Heart left ventricle (tissue), 16 donors: ENCODE results near the gene TAS2R10. TPM values are rescaled to one million over a fixed set of nuclear protein-coding genes. Genes with fewer than 3 reads are reported as not detected.

ENCODE experiments used
- ATAC-seq, 4 donors: fragments of 200-7000 bp; cut with Tn5 transposase; one replicate each; pipeline ENCODE4 v1.9.1; 2020 to 2022; ENCODE audit warnings: moderate library complexity in 4 of 4, mild to moderate bottlenecking in 3 of 4, moderate number of reproducible peaks in 1 of 4
- DNase-seq, 5 donors: peaks; one replicate each; pipeline ENCODE4 v3.0.0-alpha.2; 2020
- H3K27ac ChIP-seq, 12 donors: fragments of 200-600 bp; sonication (generic) in 4 of 12; one replicate each; pipeline versions ENCODE4 v1.5.0 to v1.8.0; 2016 to 2022; ENCODE audit warnings: mild to moderate bottlenecking in 2 of 12
- H3K27me3 ChIP-seq, 9 donors: fragments of 200-600 bp; sonication (generic) in 2 of 9; one replicate each; pipeline versions ENCODE4 v1.5.1 to v1.8.0; 2016 to 2022; ENCODE audit warnings: mild to moderate bottlenecking in 3 of 9
- H3K36me3 ChIP-seq, 9 donors: fragments of 200-600 bp; sonication (generic) in 2 of 9; one replicate each; pipeline versions ENCODE4 v1.5.0 to v1.8.0; 2018 to 2022; ENCODE audit warnings: mild to moderate bottlenecking in 2 of 9
- H3K4me1 ChIP-seq, 12 donors: fragments of 200-600 bp; sonication (generic) in 4 of 12; one replicate each; pipeline versions ENCODE4 v1.5.0 to v1.8.0; 2016 to 2022; ENCODE audit warnings: mild to moderate bottlenecking in 3 of 12
- H3K4me3 ChIP-seq, 12 donors: fragments of 200-600 bp; sonication (generic) in 4 of 12; one replicate each; pipeline versions ENCODE4 v1.5.0 to v1.8.0; 2017 to 2022; ENCODE audit warnings: mild to moderate bottlenecking in 9 of 12, moderate library complexity in 4 of 12
- H3K9me3 ChIP-seq, 12 donors: fragments of 200-600 bp; sonication (generic) in 4 of 12; one replicate each; pipeline versions ENCODE4 v1.5.0 to v1.8.0; 2016 to 2022; ENCODE audit warnings: mild to moderate bottlenecking in 1 of 12
- POLR2A ChIP-seq, 2 donors: fragments of 450-650 bp; IDR thresholded peaks; one replicate each; pipeline ENCODE4 v1.6.1; 2017; ENCODE audit warnings: antibody characterized with exemption in 2 of 2, mild to moderate bottlenecking in 2 of 2, moderate library complexity in 2 of 2
- WGBS, 4 donors: extraction: QIAGEN DNeasy Blood & Tissue Kit in 2 of 4; methylation state at CpG; one replicate each; pipeline versions ENCODE4 v1.1.5 to v1.1.7; 2013 to 2018; 5-methylcytosine and 5-hydroxymethylcytosine counted together
- intact Hi-C, 10 donors: fragments of 100-400 bp; cut with DNase I; formaldehyde crosslinking; loops; one replicate each; pipeline versions ENCODE4 v1.11.1 to v1.14.2; 2022
- polyA plus RNA-seq, 2 donors: library from polyadenylated mRNA; stranded (reverse); fragments of 200-250 nt; gene quantifications; one replicate each; pipeline ENCODE4 v1.2.3, GENCODE V29; 2013
- total RNA-seq, 9 donors: library from RNA; depleted of rRNA in 2 of 9; stranded (reverse); fragments of >200 nt in 2 of 9; fragmentation: NEBNext Ultra II Directional in 3 of 9; extraction: Animal tissue kit (Norgen Biotek cat#: 25700) in 3 of 9; gene quantifications; one replicate each; pipeline versions ENCODE4 v1.1.0 to v1.2.4, GENCODE V29; 2016 to 2023
- TF ChIP-seq, protein P1 (sequence below), 12 donors: fragments of 200-600 bp; sonication (generic) in 4 of 12; IDR thresholded peaks; one replicate each; pipeline versions ENCODE4 v1.5.0 to v1.8.0; 2018 to 2022; ENCODE audit warnings: antibody characterized with exemption in 12 of 12, mild to moderate bottlenecking in 5 of 12
- donor health status: ischemic (EF 13 %, LVEDD 7.1; RV severe dilation, severe dysfunction).
- donor health status: healthy with polysubstance abuse.
- donor health status: DM: no; HTN: yes; CAD: no.
- donor health status: DM: no; HTN: no; CAD: no.
- donor health status: ischemic (EF 25% LVEDD 6.9; RV normal size, moderate dysfunction).
- donor health status: ischemic (EF 25% LVEDD 5.7; RV mildly dilated, moderate dysfunction).
- donor health status: healthy.
- donor health status: DM: yes; HTN: yes; CAD: no.
- donor health status: ischemic (EF 35%, LVEDD 5.7; RV mildly dilated, moderate dysfunction).
- donor health status: nonischemic (EF 11% LVEDD 7.7; RV severe dilation, severe dysfunction).
- donor health status: DM: yes; HTN: yes; CAD: no.
- donor health status: PGD.
- donor health status: ischemic (EF 29% LVEDD 5.4; RV normal size, mild dysfunction).
- donor health status: nonischemic (EF 23%, LVEDD 6.1; RV moderate dilation, normal function).

The TAS2R10 gene
- total and polyA plus RNA-seq, 11 donors, result 0.37 to 0.51 (median 0.41) TPM; not detected in 8

DNA sequence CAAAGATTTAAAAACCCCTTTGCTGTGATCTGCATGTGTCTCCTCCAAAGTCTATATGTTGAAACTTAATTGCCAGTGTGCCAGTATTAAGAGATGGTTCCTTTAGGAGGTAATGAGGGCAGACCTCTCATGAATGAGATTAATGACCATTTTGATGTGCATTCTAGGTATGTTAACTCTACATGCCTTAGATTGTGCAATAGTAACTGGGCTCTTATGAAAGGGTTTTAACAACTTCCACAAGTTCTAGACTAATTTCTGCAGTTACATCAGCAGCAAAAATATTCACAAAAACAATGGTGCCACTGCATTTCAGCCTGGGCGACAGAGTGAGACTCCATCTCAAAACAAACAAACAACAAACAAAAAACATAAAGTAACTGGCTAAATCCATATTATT lies 3.8 kb upstream of the TAS2R10 start:
- Histone ChIP-seq H3K27ac (no peak overlapping the region), H3K4me1 (no peaks in the 10 kb centered on the region), H3K9me3 (no peaks in the 10 kb centered on the region), H3K36me3 (no peaks in the 10 kb centered on the region), H3K4me3 (no peak overlapping the region), H3K27me3 (no peaks in the 10 kb centered on the region)
- TF ChIP-seq, protein P1, sequence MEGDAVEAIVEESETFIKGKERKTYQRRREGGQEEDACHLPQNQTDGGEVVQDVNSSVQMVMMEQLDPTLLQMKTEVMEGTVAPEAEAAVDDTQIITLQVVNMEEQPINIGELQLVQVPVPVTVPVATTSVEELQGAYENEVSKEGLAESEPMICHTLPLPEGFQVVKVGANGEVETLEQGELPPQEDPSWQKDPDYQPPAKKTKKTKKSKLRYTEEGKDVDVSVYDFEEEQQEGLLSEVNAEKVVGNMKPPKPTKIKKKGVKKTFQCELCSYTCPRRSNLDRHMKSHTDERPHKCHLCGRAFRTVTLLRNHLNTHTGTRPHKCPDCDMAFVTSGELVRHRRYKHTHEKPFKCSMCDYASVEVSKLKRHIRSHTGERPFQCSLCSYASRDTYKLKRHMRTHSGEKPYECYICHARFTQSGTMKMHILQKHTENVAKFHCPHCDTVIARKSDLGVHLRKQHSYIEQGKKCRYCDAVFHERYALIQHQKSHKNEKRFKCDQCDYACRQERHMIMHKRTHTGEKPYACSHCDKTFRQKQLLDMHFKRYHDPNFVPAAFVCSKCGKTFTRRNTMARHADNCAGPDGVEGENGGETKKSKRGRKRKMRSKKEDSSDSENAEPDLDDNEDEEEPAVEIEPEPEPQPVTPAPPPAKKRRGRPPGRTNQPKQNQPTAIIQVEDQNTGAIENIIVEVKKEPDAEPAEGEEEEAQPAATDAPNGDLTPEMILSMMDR (IDR thresholded peaks at IDR 0.05), result no peak
- no peak for TF ChIP-seq POLR2A (IDR thresholded peaks at IDR 0.05)
- 90 to 99% (median 97%) methylated on average over 1 of the region's 1 CpG for WGBS, 4 donors
- DNase-seq, result no peak
- ATAC-seq, result no peak
- intact Hi-C loops, result no loop called here

DNA sequence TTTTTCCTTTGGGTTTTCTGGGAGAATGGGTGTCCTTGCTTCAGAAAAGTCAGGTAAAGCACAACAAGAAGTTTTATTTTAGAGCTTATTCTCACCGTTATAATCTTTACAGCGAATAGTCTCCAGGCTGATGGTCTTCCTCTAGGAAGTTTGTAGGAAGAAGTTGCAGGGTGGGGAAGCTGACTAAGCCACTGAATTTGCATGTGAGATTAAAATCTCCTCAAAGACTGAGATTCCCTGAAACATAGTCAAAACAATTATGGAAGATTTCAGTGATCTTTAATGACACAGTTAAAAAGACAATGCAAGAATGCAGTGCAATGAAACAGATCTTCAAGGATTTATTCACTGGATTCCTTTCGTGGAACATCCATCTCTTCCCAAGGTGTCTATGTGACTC lies 1.2 kb downstream of the TAS2R10 start:
- H3K4me3 ChIP-seq, result no peak overlapping the region
- intact Hi-C loops, result no loop called here

DNA sequence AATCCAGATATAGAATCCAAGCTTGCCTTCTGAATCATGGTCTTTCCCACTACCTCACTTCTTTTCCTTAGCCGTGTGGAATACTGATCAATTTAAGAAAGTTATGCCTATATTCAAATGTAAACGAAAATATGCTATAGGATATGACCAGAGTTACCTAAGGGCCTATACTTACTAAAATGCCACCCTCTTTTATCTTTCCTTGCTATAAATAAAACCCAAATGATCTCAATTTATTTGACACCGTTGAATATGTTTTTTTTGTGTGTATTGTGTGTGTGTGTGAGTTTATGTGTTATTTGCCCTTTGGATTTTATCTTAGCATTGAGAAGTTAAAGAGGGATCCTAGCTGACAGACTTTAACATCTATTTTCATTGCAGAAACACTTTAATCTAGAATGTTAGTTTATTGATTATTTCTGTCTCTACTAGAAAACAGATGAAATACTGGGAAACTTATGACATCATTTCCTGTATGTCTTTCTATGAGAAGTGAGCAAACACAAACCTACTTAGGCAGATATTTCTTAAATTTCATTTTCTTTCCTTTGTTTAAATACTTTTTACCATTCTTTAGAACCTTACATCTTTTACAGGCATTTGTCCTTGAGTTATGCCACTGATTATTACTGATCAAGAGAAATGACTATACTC lies 14.1 kb downstream of the TAS2R10 start:
- intact Hi-C loops, result no loop called here
- no peak for TF ChIP-seq POLR2A (IDR thresholded peaks at IDR 0.05)
- TF ChIP-seq, protein P1 (IDR thresholded peaks at IDR 0.05), result no peak
- DNase-seq, result no peak
- H3K27ac ChIP-seq, result no peak overlapping the region
- no peaks in the 10 kb centered on the region for H3K27me3 ChIP-seq
- no peak for ATAC-seq
- peaks cover 0 to 9% (median 0%) of the 10 kb centered on the region in 12 donors for H3K9me3 ChIP-seq
- no peaks in the 10 kb centered on the region for H3K36me3 ChIP-seq
- H3K4me1 ChIP-seq, result no peaks in the 10 kb centered on the region
- whole genome bisulfite sequencing, 4 donors, result 80 to 85% (median 82%) methylated on average over 3 of the region's 3 CpGs
- H3K4me3 ChIP-seq, result no peak overlapping the region

More for the DNA sequence above, 1.2 kb downstream of the TAS2R10 start:
- 83 to 87% (median 85%) methylated on average over 3 of the region's 3 CpGs for WGBS, 4 donors
- no peak for DNase-seq
- H3K4me1 ChIP-seq, result no peaks in the 10 kb centered on the region
- ATAC-seq, result no peak
- no peak overlapping the region for H3K27ac ChIP-seq
- no peaks in the 10 kb centered on the region for H3K36me3 ChIP-seq
- no peak for TF ChIP-seq POLR2A (IDR thresholded peaks at IDR 0.05)
- TF ChIP-seq, protein P1 (IDR thresholded peaks at IDR 0.05), result no peak
- no peaks in the 10 kb centered on the region for H3K9me3 ChIP-seq
- H3K27me3 ChIP-seq, result no peaks in the 10 kb centered on the region

DNA sequence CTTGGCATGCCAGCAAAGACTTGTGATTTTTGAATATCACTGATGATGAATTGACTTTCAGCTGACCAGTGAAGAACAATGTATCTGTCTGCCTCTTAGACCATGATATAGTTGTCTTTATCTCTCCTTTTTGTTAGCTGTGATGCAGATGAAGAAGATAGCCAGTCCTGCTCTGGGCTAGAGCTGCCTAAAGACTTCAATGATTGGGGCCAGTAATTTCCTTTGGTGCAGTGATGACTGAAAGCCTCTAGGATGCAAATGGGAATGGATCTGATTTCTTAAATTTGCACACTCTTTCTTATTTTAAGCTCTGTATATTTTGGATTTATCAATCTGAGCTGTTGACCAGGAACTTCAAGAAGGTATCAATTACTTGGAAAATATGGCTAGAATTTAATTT lies 16.1 kb downstream of the TAS2R10 start, which contains the start of gene TAS2R9:
TAS2R9 (minus strand) TSS at position 101 of the 400 bp plus-strand sequence; CDS start at position 8, 93 bp downstream.
- Histone ChIP-seq H3K36me3 (no peaks in the 10 kb centered on the region), H3K27me3 (no peaks in the 10 kb centered on the region), H3K9me3 (peaks cover 0 to 6% (median 0%) of the 10 kb centered on the region in 12 donors), H3K4me1 (no peaks in the 10 kb centered on the region), H3K4me3 (no peak within 1 kb of the TSS), H3K27ac (no peak within 1 kb of the TSS)
- ATAC-seq (no peak), DNase-seq (no peak)
- intact Hi-C loops, result no loop called here
- no peak for TF ChIP-seq POLR2A (IDR thresholded peaks at IDR 0.05)
- TF ChIP-seq, protein P1 (IDR thresholded peaks at IDR 0.05), result no peak
